LoVo (cell line): ENCODE data around the gene BHLHE23.
"Not testable (repeated sequence)": the region's sequence is repeated elsewhere in the genome, so short reads cannot be mapped to it uniquely, and the experiment has no call there.

Source experiments
- DNase-seq: peaks from one replicate; pipeline ENCODE4 v3.0.0-alpha.2; 2016; ENCODE audit warnings: low spot score

BHLHE23 gene

GRCh38 chr20:63043348-63044203, 36.8 kb upstream of the BHLHE23 start:
- DNase-seq = no peak

GRCh38 chr20:63042448-63043071, 35.8 kb upstream of the BHLHE23 start:
- DNase-seq = no peak

DNA sequence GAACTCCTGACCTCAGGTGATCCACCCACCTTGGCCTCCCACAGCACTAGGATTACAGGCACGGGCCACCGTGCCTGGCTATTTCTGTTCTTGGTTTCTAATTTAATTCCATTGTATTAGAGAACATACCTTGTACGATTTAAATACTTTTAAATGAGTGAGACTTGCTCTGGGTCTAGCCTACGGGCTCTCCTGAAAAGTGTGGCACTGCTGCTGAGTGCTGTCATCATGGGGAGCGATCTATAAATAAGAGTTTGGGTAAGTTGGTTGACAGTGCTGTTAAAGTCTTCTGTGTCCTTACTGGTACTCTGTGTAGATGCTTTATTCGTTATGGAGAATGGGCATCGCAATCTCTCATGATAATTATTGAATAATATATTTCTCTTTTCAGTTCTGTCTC, 35.0 kb upstream of the BHLHE23 start:
- no peak for DNase-seq

GRCh38 chr20:63037669-63038268, 31.0 kb upstream of the BHLHE23 start:
- DNase-seq = no peak

- no peak for DNase-seq
These were observed 29.5 kb upstream of the BHLHE23 start for GRCh38 chr20:63036291-63036690.

DNA sequence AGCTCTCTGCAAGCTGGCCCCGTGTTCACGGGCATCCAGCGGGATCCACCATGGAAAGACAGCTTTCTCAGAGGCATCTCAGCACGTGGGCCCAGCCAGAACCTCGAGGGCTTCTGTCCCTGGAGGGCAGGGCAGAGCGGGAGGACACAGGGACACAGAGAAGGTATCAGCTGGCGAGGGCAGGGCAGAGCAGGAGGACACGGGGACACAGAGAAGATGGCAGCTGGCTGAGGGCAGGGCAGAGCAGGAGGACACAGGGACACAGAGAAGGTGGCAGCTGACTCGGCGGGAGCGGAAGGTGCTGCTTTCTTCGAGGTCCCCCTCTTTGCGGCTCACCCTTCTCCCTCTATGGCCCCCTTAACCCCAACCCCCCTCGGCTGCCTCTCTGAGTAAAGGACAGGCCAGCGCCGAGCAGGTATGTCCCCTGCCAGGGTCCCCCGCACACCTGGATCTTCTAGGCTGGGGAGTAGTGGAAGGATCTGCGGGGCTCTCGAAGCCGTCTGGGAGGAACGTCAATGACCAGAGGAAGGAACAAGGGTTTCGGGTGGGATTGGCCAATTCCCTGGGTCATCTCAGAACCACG, 28.9 kb upstream of the BHLHE23 start:
- DNase-seq = no peak

- not testable (repeated sequence) for DNase-seq
These were observed 28.2 kb upstream of the BHLHE23 start for GRCh38 chr20:63034710-63035602.

DNA sequence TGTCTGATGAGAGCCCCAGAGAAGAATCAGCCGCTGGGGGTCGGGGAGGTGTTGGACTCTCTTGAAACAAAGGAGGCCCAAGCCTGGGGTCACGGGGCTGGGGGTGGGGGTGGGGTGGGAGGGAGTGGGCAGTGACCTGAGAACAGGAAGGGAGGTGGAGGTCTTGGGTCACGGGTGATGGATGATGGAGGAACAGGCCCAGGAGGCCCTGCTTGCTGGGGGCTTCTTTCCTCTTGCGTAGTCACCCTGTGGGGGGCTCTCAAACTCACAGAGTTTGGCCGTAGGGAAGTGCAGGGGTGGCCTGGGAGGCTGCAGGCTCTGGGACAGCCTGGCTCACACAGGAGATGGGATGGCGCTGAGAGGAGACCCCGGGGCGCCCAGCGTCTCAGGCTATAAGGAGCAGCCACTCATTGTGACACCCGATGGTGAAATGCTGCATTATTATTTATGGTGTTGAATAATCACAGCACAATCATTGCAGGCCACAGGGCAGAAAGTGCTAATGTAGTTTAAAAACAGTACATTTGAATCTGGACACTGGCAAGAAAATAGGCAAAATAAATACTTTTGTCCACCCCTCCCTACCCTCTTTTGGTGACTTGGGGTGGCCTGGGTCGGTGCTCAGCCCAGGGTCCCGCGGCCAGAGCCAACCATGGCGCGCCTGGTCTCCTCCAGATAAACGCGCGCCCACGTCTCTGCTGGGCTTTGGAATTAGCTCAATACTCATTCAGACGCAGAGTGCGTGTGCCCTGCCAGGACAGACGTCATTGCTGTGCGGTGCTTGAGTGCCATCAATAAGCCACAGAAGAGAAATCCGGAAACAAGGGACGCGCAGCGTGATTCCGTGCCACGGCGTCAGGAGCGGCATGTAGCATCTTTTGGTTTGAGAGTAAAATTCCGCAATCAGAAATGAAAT, 27.3 kb upstream of the BHLHE23 start:
- DNase-seq = no peak

GRCh38 chr20:63032861-63033793, 26.4 kb upstream of the BHLHE23 start:
- DNase-seq = no peak

GRCh38 chr20:63032026-63032800, 25.4 kb upstream of the BHLHE23 start:
- DNase-seq = no peak

DNA sequence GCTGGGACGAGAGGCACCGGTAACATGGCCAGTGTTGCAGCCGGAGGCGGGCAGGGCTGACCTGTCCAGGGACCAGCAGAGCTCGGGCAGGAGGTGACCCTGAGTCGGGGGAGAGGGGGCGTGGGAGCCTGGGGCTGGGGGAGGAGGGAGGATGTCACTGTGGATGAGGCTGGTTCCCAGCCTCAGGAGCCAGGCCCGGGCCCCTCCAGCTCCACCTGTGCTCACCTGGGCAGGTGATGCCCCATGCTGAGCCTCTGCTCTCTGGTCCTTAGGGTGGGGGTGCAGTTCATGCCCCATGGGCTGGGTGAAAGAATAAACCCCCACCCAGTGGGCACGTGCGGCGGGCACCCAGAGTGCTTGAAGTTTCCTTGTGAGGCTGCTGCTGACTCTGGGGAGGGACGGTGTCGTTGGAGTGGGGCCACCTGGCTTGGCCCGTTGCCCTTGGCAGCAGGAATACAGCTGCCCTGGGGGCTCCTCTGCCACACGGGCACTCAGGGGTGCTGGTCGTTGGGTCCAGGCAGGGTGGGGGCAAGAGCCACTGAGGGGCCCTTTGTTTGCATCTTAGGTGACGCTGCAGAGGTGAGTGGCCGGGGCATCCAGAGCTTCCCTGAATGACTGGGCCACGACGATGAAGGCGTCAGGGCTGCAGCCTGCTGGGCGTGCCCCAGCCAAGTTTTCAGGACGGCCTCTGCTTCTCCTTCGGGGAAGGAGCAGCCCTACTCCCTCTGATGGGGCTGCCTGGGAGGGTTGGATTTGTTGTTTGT, 24.7 kb upstream of the BHLHE23 start:
- DNase-seq = no peak

DNA sequence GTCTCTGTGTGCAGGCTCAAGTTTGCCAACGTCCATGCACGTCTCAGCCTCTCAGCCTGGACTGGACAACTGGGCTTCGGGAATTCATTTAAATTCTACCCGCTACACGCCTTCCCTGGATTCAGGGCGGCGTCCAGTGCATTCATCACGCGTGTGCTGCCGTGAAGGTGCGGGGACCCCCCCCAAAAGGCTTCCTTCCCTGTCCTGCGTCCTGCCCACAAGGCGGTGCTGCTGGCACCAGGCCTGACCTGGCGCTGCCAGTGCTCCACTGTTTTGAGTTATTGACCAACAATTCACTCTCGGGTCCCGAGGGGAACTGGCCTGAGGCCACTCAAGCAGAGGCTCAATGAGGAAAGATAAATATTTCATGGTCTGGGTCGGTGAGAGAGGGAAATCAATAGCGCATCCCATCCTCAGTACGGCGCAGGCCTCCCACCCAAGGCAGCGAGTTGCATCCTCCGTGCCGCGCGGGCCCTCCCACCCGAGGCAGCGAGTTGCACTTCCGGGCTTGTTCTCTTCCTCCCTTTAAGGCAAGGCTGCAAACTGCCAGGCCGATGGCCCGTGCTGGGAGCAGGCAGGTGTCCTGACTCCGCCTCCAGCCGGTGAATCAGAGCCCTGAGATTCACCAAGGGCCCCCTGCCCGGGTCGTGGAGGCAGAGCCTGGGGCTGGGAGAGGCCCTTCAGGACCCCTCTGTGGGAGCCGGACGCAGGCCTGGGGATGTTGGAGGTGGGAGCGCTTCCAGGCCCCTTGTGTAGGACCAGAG, 22.8 kb upstream of the BHLHE23 start:
- no peak for DNase-seq

- DNase-seq = no peak
These were observed 21.7 kb upstream of the BHLHE23 start for GRCh38 chr20:63028461-63028921.

- DNase-seq = no peak
These were observed 21.2 kb upstream of the BHLHE23 start for GRCh38 chr20:63027922-63028389.

- no peak for DNase-seq
These were observed 20.6 kb upstream of the BHLHE23 start for GRCh38 chr20:63027221-63027921.

DNA sequence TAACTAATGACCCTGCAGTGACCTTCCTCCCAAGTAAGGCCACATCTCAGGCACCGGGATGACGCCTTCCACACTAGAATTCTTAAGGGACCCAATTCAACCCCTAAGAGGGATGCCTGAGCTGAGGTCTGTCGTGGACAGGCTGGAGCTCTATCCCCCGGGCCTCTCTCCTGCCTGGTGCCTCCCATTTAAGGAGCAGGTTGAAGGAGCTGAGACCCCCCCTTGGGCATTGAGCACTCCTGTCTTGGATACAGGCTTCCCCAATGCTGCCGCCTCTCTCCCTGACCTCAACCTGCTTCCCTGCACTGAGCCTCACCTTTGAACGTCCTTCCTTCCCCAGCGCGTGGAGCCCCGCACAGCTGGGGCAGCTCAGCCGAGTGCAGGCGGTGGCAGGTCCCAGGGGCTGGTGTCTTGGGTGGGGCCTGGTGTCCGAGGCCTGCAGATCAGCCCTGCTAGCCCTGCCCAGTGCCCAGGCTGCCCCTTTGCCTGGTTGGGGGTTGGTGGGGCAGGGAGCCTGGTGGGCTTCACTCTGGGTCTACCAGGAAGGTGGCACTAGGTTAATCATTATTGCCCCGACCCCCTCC, 19.9 kb upstream of the BHLHE23 start:
- no peak for DNase-seq
